ENCODE results near the gene SORD. TPM values are rescaled to one million over a fixed set of nuclear protein-coding genes. Genes with fewer than 3 reads are reported as not detected.
"Not testable (repeated sequence)": the region's sequence is repeated elsewhere in the genome, so short reads cannot be mapped to it uniquely, and the experiment has no call there.

SORD gene
- total RNA-seq, 2 donors from 2014 or later: 9.3 to 18.1 TPM

DNA sequence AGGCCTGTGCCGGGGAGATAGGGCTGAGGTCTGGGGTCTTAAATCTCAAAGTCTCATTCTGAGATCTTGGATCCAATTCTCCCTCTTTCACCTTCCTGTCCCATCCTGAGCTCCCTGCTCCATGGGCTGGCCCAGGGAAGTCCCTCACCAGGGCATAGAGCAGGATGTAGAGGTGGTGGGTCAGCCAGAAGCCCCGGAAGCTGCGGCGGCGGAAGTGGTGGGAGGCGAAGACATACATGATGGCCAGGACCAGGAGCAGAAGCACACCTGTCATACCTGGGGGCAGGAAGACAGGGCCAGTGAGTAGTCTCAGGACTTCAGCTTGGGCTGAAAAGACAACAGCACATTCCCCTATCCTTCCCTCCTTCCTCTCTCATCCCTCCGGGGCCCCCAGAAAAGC is 74.5 kb downstream of the SORD start:
- WGBS, 2 donors: 94 to 96% methylated on average over 6 to 7 of the region's 7 CpGs
- Histone ChIP-seq H3K4me3 (no peak overlapping the region), H3K27ac (no peak overlapping the region), H3K4me1 (no peaks in the 10 kb centered on the region), H3K36me3 (replicated peaks in 1 of 2; ENCODE audit: insufficient read depth in 1 of 2, low read depth in 2 of 2) (no peaks in the 10 kb centered on the region), H3K9me3 (no peaks in the 10 kb centered on the region), H3K27me3 (no peaks in the 10 kb centered on the region)
- intact Hi-C loops (cut with DNase I): no loop called here
- TF ChIP-seq, protein P1, sequence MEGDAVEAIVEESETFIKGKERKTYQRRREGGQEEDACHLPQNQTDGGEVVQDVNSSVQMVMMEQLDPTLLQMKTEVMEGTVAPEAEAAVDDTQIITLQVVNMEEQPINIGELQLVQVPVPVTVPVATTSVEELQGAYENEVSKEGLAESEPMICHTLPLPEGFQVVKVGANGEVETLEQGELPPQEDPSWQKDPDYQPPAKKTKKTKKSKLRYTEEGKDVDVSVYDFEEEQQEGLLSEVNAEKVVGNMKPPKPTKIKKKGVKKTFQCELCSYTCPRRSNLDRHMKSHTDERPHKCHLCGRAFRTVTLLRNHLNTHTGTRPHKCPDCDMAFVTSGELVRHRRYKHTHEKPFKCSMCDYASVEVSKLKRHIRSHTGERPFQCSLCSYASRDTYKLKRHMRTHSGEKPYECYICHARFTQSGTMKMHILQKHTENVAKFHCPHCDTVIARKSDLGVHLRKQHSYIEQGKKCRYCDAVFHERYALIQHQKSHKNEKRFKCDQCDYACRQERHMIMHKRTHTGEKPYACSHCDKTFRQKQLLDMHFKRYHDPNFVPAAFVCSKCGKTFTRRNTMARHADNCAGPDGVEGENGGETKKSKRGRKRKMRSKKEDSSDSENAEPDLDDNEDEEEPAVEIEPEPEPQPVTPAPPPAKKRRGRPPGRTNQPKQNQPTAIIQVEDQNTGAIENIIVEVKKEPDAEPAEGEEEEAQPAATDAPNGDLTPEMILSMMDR (IDR thresholded peaks at IDR 0.05): no peak
- no peak for TF ChIP-seq POLR2A (IDR thresholded peaks at IDR 0.05)
- DNase-seq (no peak), ATAC-seq (no peak)

DNA sequence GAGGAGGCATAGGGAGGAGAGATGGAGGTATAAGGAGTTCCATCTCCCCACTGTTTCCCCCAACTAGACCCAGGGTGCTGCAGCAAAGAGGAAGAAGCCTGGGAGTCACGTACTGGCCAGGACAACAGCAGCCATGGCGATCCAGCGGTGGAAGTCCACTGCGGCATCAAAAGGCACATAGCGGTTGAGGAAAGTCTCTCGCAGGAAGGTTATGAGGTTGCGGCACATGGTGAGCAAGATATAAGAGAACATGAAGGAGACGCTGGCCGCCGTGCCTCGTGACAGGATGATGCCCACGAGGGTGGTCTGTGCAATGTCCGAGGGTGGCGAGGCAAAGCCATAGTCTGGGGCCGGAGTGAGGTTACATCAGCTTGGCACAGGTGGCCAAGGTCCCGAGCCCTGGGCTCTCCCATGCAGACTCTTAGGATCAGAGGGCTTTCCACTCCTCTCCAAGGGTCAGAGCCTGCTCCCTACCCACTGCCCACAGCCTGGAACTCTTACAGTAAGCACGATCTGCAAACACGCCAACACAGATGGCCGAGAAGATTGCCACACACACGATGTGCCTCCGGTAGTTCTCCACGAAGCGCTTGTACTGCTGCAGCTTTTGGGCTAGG is 76.7 kb downstream of the SORD start:
- Histone ChIP-seq H3K4me1 (no peaks in the 10 kb centered on the region), H3K4me3 (no peak overlapping the region), H3K27ac (no peak overlapping the region), H3K27me3 (no peaks in the 10 kb centered on the region), H3K9me3 (no peaks in the 10 kb centered on the region), H3K36me3 (replicated peaks in 1 of 2; ENCODE audit: insufficient read depth in 1 of 2, low read depth in 2 of 2) (no peaks in the 10 kb centered on the region)
- 81 to 84% methylated on average over 22 to 23 of the region's 23 CpGs for WGBS, 2 donors
- TF ChIP-seq POLR2A (IDR thresholded peaks at IDR 0.05): no peak
- TF ChIP-seq, protein P1 (IDR thresholded peaks at IDR 0.05): no peak
- intact Hi-C loops (cut with DNase I): no loop called here
- DNase-seq (no peak), ATAC-seq (no peak)

DNA sequence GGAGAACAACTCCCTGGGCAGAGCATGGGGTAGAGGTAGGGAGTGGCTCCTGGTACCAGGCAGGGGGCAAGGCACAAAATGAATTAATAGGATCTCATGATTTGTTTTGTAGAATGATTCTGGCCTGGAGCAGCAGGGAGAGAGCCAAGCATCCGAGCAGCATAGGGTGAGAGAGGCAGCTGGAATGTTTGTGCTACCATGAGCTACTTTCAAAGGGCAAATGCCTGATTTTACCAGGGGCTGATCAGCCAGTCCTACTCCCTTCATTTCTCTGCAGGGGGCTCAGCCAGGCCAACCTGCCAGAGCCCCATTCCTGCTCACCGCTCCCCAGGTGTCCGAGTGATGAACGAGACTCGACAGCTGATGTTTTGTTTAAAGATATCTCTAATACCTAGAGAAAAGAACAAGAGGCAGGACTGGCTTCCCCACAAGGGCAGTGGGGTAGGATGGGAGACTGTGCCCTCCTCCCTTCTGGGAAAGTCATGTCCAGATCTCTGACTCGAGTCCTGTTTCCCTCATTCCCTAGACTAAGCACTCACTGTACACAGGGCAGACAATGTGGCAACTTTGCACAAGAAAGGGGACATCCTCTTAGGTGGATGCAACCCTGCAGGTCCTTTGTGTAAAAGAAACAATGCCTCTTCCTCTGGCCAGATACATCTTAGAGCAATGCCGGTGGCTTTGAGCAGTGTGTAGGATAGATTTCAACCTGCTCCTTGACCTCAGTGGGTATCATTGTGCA is 78.1 kb downstream of the SORD start:
- Histone ChIP-seq H3K4me1 (no peaks in the 10 kb centered on the region), H3K9me3 (no peaks in the 10 kb centered on the region), H3K4me3 (no peak overlapping the region), H3K27me3 (no peaks in the 10 kb centered on the region), H3K36me3 (replicated peaks in 1 of 2; ENCODE audit: insufficient read depth in 1 of 2, low read depth in 2 of 2) (no peaks in the 10 kb centered on the region), H3K27ac (no peak overlapping the region)
- no peak for TF ChIP-seq POLR2A (IDR thresholded peaks at IDR 0.05)
- TF ChIP-seq, protein P1 (IDR thresholded peaks at IDR 0.05): no peak
- 66 to 77% methylated on average over 7 of the region's 7 CpGs for WGBS, 2 donors
- DNase-seq (no peak), ATAC-seq (no peak)
- intact Hi-C loops (cut with DNase I): no loop called here

DNA sequence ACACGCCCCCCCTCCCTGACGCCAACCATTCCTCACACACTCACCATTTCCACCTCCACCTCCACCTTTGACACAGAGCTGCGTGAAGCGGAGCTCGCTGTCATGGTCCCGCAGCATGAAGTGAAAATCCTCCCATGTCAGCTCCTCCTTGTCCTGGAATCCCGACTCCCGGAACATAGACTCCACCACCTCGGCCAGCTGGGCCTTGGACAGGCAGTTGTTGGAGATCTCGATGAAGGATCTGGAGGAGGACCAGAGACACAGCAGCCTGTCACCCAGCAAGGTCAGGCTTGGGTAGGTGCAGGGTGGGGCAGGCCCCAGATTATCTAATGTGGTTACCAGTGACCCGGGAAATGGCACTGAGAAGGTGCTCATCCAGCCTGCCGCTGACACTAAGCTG is 78.8 kb downstream of the SORD start:
- H3K36me3 ChIP-seq (replicated peaks in 1 of 2; ENCODE audit: insufficient read depth in 1 of 2, low read depth in 2 of 2): no peaks in the 10 kb centered on the region
- H3K27me3 ChIP-seq: no peaks in the 10 kb centered on the region
- TF ChIP-seq, protein P1 (IDR thresholded peaks at IDR 0.05): no peak
- no peak overlapping the region for H3K27ac ChIP-seq
- H3K4me1 ChIP-seq: no peaks in the 10 kb centered on the region
- intact Hi-C loops (cut with DNase I): no loop called here
- no peak for DNase-seq
- ATAC-seq: no peak
- no peak overlapping the region for H3K4me3 ChIP-seq
- H3K9me3 ChIP-seq: no peaks in the 10 kb centered on the region
- WGBS, 2 donors: 89 to 90% methylated on average over 12 of the region's 12 CpGs

DNA sequence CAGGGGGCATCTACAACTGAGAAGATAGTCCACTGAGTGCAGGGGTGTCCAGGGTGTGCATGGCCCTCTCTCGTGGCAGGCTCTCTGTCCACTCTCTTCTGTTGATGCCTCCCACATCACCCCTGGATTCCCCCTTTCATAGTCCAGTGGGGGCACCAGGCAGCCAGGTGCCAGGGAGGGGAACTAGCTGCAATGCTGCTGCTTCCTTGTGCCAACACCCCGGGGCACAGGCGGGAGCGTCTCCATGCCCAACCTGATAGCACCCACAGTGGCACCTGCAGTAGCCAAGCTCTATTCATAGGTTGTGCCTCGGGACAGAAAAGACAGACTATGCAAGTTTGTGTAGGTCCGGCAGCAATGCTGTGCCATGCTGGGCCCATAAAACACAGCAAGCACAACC is 79.2 kb downstream of the SORD start:
- 91% methylated on average over 6 of the region's 6 CpGs for WGBS, 2 donors
- intact Hi-C loops (cut with DNase I): no loop called here
- H3K4me3 ChIP-seq: no peak overlapping the region
- ATAC-seq (no peak), DNase-seq (no peak)
- no peak overlapping the region for H3K27ac ChIP-seq
- no peaks in the 10 kb centered on the region for H3K4me1 ChIP-seq
- no peaks in the 10 kb centered on the region for H3K36me3 ChIP-seq (replicated peaks in 1 of 2; ENCODE audit: insufficient read depth in 1 of 2, low read depth in 2 of 2)
- TF ChIP-seq POLR2A (IDR thresholded peaks at IDR 0.05): no peak
- no peaks in the 10 kb centered on the region for H3K27me3 ChIP-seq
- no peaks in the 10 kb centered on the region for H3K9me3 ChIP-seq

DNA sequence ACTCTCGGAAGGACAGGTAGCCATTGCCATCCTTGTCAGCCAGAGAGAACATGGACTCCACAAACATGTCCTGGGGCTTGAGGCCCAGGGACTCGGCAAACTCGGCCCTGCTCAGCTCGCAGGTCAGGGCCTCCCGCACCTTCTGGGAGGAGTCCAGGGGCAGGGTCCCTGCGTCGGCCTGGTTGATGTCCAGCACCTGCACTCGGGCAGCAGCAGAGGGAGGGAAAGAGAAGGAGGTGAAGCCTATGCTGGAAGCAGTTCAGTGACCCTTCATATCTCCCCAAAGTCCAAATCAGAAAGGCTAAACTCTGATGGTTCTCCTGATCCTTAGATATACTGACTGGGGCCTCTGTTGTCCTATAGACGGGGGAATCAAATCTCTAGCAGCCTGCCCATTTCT is 81.2 kb downstream of the SORD start:
- intact Hi-C loops (cut with DNase I); ATAC-seq; H3K27me3 ChIP-seq; DNase-seq; H3K4me1 ChIP-seq; H3K27ac ChIP-seq; H3K4me3 ChIP-seq; H3K9me3 ChIP-seq; H3K36me3 ChIP-seq (replicated peaks in 1 of 2; ENCODE audit: insufficient read depth in 1 of 2, low read depth in 2 of 2): not testable (repeated sequence)
- 68 to 79% methylated on average over 3 to 9 of the region's 9 CpGs for WGBS, 2 donors

Data from body of pancreas (tissue), 4 donors.